Hepatic stellate cell (primary cell): ENCODE measurements around the gene CCT8L2.
"Not testable (repeated sequence)": the region's sequence is repeated elsewhere in the genome, so short reads cannot be mapped to it uniquely, and the experiment has no call there.

Experiments used
- DNase-seq: peaks from one replicate; pipeline ENCODE4 v3.0.0; 2011; ENCODE audit warnings: low spot score

The CCT8L2 gene

DNA sequence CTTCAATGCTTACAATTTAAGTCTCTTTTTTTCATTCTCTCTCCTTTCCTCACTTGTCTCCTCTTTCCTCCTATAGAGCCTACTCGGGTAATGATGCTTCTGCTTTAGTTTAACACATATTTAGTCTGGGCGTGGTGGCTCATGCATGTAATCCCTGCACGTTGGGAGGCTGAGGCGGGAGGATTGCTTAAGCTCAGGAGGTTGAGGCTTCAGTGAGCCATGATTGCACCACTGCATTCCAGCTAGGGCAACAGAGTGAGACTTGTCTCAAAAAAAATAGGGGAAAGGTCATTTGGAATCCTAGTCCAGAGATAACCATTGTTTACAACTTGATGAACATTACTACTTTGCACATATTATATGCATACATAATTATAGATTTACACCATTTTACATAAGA, 1.4 kb upstream of the CCT8L2 start:
- DNase-seq = no peak

DNA sequence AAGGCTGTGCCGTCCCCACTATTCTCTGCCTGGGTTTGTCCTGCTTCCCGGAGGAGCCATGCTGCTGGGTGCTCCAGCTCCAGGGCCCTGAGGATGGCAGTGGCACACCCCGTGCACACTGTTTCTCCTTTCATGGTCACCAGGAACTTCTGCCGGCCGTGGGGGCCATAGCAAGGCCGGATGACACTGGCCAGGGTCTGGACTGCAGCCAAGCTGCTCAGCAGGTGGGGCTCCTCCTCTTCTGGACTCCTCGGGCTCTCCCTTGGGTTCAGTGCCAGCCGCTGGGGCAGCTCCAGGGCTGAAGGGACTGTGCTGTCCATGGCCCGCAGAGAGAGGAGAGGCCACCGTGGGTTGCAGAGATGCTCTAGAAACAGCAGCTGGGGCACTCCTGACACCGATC, 379 bp downstream of the CCT8L2 start:
- not testable (repeated sequence) for DNase-seq

DNA sequence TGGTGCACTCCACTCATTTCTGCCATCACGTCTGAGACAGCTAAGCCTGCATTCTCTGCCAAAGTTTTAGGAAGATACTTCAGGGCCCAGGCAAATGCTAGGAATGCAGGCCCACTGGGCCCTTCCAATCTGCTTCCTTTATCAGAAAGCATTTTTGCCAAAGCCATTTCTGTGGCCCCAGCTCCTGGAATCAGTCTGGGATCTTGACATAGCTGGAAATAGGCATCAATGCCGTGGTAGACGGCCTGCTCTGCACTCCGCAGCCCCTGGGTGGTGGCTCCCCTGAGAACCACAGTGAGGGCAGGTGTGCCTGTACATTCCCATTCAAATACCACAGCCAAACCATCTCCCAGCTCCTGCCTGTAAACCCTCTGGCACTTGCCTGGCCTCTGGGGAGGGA, 1.5 kb downstream of the CCT8L2 start:
- DNase-seq = not testable (repeated sequence)

DNA sequence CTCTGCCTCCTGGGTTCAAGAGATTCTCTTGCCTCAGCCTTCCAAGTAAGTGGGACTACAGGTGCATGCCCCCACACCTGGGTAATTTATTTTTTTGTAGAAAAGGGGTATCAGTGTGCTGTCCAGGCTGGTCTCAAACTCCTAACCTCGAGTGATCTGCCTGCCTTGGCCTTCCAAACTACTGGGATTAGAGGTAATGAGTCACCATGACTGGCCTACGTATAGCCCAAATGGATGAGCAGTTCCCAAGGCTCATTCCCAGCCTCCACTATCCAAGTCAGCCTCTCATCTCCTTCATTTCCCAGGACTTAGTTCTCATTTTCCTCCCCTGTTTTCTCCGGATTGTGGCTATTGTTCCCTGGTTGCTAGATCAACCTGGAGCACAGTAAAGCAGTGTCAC, 5.6 kb downstream of the CCT8L2 start:
- no peak for DNase-seq

DNA sequence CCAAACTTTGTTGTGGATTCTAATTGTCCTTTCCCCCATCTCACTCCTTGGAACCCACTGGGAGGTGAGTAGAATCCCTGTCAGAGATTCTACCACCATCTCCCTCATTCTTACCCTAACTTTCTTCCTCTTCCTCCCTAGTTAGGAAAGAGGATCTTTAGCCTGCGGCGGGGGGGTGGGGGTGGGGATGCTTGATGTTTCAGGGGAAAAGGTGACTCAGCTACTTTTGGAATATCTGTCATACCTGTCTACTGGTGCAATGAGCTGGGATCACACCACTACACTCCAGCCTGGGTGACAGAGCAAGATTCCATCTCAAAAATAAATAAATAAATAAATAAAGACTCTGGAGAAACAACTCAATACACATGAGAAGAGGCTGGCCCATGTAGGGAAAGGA, 6.4 kb downstream of the CCT8L2 start:
- DNase-seq = no peak

DNA sequence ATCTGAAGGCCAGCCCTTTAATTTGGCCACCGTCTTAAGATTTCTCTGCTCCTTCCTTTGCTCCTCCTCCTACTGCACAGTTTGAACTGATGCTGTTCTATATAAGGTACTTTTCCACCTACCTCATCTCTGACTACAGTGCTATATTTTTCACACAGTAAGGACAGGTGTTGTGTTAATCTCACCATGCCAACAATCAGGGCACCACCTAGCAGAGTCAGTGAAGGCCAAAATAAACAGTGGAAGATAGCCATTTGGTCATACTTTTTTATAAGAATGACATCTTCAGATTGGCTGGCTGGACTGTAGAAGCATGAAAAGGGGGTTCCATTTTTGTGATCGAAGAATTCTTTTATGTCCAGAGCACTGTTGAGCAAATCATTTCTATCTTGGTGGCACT, 11.7 kb downstream of the CCT8L2 start:
- not testable (repeated sequence) for DNase-seq

DNA sequence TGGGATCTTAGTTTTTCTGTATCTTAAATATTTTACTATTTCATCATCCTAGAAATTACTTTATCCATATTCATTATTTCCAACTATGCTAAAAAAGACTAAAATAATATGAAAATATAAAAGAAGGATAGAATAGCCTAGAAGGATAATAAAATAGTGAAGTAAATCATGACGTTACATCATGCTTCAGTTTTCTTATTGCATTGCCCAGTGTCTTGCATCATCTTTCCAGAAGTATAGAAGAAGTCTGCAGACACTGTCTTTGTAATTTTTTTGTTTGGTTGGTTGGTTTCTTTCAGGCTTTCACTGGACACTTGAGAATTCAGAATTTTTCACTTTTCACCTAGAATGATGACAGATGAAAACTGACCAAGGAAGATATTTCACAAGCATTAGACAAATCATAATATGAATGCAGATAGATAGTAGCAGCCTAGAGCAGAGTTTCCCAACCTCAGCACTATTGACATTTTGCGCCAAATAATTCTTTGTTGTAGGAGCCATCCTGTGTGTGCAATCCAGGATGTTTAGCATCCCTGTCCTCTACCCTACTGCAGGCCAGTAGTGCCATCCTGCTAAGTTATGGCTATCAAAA, 23.3 kb downstream of the CCT8L2 start:
- not testable (repeated sequence) for DNase-seq

DNA sequence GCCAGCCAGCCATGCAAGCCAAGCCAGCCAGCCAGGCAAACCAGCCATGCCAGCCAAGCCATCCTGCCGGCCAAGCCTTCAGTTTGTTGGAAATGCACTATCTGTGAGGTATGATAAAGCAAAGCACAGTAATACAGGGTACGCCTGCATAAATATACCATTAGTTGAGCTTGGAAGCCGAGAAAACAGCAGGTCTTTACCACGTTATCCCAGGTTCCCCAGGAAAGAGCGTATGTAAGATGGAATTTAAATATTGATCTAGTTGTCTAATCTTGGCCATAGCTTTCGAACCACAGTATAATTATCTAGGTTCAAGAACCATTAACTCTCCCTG, 24.2 kb downstream of the CCT8L2 start:
- no peak for DNase-seq

DNA sequence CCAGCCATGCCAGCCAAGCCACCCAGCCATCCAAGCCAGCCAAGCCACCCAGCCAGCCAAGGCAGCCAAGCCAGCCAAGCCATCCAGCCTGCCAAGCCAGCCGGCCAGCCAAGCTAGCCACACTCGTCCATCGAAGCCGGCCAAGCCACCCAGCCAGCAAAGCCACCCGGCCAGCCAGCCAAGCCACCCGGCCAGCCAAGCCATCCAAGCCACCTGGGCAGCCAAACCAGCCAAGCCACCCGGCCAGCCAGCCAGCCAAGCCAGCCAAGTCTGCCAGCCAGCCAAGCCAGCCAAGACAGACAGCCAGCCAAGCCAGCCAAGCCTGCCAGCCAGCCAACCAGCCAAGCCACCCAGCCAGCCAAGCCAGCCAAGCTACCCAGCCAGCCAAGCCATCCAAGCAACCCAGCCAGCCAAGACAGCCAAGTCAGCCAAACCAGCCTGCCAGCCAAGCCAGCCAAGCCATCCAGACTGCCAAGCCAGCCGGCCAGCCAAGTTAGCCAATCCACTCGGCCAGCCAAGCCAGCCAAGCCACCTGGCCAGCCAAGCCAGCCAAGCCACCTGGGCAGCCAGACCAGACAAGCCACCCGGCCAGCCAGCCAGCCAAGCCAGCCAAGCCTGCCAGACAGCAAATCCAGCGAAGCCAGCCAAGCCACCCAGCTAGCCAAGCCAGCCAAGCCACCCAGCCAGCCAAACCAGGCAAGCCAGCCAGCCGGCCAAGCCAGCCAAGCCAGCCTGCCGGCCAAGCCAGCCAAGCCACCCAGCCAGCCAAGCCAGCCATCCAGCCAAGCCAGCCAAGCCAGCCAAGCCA, 24.8 kb downstream of the CCT8L2 start:
- not testable (repeated sequence) for DNase-seq

DNA sequence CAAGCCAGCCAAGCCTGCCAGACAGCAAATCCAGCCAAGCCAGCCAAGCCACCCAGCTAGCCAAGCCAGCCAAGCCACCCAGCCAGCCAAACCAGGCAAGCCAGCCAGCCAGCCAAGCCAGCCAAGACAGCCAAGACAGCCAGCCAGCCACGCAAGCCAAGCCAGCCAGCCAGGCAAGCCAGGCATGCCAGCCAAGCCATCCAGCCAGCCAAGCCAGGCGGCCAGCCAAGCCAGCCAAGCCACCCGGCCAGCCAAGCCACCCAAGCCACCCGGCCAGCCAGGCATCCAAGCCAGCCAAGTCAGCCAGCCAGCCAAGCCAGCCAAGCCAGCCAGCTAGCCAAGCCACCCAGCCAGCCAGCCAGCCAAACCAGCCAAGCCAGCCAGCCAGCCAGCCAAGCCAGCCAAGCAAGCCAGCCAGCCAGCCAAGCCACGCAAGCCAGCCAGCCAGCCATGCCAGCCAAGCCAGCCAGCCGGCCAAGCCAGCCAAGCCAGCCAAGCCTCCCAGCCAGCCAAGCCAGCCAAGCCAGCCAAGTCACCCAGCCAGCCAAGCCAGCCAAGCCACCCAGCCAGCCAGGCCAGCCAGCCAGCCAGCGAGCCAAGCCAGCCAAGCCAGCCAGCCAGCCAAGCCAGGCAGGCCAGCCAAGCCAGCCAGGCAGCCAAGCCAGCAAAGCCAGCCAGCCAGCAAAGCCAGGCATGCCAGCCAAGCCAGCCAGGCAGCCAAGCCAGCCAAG, 26.0 kb downstream of the CCT8L2 start:
- not testable (repeated sequence) for DNase-seq

DNA sequence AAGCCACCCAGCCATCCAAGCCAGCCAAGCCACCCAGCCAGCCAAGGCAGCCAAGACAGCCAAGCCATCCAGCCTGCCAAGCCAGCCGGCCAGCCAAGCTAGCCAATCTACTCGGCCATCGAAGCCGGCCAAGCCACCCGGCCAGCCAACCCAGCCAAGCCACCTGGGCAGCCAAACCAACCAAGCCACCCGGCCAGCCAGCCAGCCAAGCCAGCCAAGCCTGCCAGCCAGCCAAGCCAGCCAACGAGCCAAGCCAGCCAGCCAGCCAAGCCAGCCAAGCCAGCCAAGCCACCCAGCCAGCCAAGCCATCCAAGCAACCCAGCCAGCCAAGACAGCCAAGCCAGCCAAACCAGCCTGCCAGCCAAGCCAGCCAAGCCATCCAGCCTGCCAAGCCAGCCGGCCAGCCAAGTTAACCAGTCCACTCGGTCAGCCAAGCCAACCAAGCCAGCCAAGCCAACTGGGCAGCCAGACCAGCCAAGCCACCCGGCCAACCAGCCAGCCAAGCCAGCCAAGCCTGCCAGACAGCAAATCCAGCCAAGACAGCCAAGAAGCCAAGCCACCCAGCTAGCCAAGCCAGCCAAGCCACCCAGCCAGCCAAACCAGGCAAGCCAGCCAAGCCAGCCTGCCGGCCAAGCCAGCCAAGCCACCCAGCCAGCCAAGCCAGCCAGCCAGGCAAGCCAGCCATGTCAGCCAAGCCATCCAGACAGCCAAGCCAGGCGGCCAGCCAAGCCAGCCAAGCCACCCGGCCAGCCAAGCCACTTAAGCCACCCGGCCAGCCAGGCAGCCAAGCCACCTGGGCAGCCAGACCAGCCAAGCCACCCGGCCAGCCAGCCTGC, 26.8 kb downstream of the CCT8L2 start:
- DNase-seq = not testable (repeated sequence)

DNA sequence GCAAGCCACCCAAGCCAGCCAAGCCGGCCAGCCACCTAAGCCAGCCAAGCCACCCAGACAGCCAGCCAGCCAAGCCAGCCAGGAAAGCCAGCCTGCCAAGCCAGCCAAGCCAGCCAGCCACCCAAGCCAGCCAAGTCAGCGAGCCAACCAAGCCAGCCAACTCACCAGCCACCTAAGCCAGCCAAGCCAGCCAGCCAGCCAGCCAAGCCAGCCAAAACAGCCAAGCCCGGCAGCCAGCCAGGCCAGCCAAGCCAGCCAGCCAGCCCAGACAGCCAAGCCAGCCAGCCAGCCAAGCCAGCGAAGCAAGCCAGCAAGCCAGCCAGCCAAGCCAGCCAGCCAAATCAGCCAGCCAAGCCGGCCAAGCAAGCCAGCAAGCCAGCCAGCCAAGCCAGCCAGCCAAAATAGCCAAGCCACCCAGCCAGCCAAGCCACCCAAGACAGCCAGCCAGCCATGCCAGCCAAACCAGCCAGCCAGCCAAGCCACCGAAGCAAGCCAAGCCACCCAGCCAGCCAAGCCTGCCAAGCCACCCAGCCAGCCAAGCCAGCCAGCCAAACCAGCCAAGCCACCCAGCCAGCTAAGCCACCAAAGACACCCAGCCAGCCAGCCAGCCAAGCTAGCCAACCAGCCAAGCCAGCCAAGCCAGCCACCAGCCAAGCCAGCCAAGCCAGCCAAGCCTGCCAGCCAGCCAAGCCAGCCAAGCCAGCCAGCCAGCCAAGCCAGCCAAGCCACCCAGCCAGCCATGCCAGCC, 27.6 kb downstream of the CCT8L2 start:
- DNase-seq = not testable (repeated sequence)

DNA sequence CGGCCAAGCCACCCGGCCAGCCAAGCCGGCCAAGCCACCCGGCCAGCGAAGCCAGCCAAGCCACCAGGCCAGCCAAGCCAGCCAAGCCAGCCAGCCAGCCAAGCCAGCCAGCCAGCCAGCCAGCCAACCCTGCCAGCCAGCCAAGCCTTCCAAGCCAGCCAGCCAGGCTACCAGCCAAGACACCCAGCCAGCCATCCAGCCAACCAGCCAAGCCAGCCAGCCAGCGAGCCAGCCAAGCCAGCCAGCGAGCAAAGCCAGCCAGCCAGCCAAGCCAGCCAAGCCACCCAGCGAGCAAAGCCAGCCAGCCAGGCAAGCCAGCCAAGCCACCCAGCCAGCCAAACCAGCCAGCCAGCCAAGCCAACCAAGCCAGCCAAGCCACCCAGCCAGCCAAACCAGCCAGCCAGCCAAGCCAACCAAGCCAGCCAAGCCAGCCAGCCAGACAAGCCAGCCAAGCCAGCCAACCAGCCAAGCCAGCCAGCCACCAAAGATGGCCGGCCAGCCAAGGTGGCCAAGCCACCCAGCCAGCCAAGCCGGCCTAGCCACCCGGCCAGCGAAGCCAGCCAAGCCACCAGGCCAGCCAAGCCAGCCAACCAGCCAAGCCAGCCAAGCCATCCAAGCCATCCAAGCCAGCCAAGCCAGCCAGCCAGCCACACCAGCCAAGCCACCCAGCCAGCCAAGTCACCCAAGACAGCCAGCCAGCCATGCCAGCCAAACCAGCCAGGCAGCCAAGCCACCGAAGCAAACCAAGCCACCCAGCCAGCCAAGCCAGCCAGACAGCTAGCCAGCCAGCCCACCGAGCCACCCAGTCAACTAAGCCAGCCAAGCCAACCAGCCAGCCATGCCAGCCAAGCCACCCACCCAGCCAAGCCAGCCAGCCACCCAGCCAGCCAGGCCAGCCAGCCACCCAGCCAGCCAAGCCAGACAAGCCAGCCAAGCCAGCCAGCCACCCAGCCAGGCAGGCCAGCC, 28.8 kb downstream of the CCT8L2 start:
- DNase-seq = no peak

DNA sequence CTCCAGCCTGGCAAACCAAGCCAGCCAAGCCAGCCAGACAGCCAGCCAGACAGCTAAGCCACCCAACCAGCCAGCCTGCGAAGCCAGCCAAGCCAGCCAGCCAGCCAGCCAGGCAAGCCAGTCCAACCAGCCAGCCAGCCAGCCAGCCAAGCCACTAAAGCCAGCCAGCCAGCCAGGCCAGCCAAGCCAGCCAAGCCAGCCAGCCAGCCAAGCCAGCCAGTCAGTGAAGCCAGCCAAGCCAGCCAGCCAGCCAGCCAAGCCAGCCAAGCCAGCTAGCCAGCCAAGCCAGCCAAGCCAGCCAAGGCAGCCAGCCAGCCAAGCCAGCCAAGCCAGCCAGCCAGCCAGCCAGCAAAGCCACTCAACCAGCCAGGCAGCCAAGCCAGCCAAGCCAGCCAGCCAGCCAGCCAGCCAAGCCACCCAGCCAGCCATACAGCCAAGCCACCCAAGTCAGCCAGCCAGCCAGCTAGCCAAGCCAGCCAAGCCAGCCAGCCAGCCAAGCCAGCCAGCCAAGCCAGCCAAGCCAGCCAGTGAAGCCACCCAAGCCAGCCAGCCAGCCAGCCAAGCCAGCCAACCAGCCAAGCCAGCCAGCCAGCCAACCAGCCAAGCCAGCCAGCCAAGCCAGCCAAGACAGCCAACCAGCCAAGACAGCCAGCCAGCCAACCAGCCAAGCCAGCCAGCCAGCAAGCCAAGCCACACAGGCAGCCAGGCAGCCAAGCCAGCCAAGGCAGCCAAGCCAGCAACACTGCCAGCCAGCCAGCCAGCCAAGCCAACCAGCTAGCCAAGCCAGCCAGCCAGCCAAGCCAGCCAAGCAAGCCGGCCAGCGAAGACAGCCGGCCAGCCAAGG, 29.7 kb downstream of the CCT8L2 start:
- DNase-seq = no peak

DNA sequence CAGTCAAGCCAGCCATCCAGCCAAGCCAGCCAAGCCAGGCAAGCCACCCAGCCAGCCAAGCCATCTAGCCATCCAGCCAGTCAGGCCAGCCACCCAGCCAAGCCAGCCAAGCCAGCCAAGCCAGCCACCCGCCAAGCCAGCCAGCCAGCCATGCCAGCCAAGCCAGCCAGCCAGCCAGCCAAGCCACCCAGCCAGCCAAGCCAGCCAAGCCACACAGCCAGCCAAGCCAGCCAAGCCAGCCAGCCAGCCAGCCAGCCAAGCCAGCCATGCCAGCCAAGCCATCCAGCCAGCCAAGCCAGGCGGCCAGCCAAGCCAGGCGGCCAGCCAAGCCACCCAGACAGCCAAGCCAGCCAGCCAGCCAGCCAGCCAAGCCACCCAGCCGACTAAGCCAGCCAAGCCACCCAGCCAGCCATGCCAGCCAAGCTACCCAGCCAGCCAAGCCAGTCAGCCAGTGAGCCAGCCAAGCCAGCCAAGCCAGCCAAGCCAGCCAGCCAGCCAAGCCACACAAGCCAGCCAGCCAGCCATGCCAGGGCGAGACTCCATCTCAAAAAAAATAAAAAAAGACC, 31.4 kb downstream of the CCT8L2 start:
- DNase-seq = not testable (repeated sequence)

DNA sequence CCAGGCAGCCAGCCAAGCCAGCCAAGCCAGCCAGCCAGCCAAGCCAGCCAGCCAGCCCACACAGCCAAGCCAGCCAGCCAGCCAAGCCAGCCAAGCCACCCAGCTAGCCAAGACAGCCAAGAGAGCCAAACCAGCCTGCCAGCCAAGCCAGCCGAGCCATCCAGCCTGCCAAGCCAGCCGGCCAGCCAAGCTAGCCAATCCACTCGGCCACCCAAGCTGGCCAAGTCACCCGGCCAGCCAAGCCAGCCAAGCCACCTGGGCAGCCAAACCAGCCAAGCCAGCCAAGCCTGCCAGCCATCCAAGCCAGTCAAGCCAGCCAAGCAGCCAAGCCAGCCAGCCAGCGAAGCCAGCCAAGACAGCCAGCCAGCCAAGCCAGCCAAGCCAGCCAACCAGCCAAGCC, 32.0 kb downstream of the CCT8L2 start:
- DNase-seq = not testable (repeated sequence)

DNA sequence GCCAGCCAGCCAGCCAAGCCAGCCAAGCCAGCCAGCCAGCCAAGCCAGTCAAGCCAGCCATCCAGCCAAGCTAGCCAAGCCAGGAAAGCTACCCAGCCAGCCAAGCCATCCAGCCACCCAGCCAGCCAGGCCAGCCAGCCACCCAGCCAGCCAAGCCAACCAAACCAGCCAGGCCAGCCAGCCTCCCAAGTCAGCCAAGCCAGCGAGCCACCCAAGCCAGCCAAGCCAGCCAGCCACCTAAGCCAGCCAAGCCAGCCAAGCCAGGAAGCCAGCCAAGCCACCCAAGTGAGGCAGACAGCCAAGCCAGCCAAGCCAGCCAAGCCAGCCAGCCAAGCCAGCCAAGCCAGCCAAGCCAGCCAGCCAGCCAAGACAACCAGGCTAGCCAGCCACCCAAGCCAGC, 32.6 kb downstream of the CCT8L2 start:
- DNase-seq = not testable (repeated sequence)

DNA sequence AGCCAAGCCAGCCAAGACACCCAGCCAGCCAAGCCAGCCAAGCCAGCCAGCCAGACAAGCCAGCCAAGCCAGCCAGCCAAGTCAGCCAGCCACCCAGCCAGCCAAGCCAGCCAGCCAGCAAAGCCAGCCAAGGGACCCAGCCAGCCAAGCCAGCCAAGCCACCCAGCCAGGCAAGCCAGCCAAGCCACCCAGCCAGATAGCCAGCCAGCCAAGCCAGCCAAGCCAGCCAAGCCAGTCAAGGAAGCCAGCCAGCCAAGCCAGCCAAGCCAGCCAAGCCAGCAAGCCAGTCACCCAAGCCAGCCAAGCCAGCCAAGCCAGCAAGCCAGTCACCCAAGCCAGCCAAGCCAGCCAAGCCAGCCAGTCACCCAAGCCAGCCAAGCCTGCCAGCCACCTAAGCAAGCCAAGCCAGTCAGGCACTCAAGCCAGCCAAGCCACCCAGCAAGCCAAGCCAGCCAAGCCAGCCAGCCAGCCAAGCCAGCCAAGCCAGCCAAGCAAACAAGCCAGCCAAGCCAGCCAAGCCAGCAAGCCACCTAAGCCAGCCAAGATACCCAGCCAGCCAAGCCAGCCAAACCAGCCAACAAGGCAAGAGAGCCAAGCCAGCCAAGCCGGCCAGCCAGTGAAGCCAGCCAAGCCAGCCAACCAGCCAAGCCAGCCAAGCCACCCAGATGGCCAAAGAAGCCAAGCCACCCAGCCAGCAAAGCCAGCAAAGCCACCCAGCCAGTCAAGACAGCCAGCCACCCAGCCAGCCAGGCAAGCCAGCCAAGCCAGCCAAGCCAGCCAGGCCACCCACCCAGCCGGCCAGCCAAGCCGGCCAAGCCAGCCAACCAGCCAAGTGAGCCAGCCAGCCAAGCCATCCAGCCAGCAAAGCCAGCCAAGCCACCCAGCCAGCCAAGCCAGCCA, 33.3 kb downstream of the CCT8L2 start:
- DNase-seq = no peak
